NCI-H2227 (cell line): ENCODE results near the gene KIF15.

ENCODE experiments used
- DNase-seq: peaks from one replicate; lab custom pipeline; 2025; ENCODE audit not compliant: unreplicated experiment; lab: John Stamatoyannopoulos, UW

The KIF15 gene

DNA sequence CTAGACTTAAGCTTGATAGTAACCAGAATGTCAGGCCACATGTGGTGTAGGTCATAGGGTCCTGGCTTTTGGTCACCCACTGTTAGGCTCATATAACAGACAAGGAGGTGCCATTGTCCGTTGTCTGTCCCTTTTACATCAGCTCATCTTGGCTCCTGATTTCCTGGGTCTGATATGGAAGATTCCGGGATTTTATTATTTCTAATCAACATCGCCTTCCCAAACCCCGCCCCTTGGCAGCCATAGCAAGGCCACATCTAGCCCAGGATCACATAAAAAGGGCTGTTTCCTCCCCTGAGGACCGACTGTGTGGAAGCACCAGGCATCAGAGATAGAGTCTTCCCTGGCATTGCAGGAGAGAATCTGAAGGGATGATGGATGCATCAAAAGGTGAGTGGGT is 112.7 kb downstream of the KIF15 start, which contains the start of gene TGM4:
TGM4 (plus strand) TSS at position 301 of the 400 bp plus-strand sequence; CDS start at position 372, 71 bp downstream.
- no peak for DNase-seq

DNA sequence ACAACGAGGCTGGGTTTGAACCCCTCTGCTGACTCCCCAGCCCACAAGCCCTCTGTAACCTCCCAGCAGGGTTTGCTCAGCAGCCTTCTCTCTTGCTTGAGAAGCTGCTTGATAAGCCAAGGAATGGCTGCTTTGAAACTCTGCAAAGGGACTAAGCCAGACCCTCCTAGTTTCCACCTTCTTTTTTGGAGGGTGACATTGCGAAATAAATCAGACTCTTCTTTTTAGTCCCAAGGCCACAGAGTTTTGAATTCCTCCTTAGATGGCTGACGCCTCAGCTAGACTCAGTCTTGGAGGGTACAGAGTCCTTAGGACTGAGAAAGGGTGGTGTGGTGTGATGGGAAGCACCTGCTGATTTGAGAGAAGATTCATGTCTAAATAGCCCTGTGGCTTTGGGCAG is 114.0 kb downstream of the KIF15 start:
- DNase-seq: no peak

DNA sequence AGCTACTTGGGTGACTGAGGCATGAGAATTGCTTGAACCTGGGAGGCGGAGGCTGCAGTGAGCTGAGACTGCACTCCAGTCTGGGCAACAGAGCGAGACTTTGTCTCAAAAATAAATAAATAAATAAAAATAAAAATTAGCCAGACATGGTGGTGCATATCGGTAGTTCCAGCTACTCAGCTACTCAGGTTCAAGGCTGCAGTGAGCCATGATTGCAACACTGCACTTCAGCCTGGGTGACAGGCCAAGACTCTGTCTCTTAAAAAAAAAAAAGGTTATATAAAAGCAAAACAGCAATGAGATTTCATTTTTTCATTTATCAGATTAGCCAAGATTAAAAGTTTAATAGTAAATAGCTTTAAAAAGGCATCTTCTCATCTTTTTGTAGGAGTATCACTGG is 115.7 kb downstream of the KIF15 start:
- no peak for DNase-seq

DNA sequence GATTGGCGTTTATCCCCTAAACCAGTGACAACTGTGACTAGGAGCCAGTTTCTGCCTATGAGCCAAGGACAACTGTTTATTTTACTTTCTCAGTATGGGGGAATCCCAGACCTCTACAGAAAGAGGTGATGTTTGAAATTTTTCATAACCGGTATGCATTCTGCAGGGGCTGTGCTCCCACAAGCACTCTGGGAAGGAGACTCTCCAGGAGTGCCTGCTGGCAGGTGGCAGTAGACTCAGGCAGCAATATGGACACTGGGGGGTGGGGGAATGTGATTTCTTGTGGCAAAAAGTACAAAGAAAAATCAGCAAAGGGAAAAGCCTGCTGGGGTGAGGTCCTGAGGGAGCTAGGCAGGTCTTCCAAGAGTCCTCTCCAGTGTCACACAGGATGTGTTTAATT is 118.7 kb downstream of the KIF15 start:
- no peak for DNase-seq

DNA sequence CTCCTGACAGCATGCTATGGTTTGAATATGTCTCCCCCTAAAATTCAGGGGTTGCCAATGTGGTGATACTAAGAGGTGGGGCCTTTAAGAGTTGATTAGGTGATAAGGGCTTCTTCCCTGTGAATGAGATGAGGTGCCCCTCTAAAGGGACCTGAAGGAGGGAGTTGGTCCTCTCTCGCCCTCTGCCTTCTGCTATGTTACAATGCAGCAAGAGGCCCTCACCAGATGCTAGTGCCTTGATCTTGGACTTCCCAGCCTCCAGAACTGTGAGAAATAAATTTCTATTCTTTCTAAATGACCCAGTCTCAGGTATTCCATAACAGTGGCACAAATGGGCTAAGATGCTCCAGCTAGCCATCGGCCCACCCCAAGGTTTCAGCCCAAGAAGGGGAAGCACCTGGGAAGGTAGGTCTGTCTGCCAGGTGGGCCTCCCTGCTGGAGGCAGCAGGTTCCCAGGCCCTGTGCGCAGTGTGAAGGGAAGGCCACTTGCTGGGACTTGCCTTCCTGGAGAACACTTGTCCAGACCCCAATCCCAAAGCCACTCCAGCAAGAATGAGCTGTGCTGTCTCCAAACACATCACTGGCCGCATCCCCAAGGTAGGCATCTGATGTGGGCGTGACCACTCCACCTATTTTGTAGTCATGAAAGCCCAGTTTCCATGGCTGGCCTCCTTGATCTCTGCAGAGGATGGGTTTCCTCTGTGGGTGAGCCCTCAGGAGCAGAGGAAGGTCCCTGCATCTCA is 121.8 kb downstream of the KIF15 start:
- no peak for DNase-seq

DNA sequence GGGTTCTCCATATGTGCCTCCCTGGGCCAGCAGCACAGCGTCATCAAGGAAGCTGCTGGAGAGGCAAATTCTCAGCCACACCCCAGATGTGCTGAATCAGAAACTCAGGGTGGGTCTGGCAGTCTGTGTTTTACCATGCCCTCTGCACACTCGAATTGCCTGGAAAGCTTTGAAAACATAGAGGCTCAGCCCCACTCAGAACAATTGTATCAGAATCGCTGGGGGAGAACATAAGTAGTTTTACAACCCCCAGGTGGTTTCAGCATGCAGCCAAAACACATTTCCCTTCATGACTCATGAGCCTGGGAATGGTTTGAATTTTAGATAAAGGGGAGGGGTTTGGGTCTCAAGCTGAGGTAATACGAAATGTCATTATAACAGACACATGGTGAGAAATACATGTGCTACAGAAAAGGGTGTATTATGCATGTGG is 122.4 kb downstream of the KIF15 start:
- no peak for DNase-seq

DNA sequence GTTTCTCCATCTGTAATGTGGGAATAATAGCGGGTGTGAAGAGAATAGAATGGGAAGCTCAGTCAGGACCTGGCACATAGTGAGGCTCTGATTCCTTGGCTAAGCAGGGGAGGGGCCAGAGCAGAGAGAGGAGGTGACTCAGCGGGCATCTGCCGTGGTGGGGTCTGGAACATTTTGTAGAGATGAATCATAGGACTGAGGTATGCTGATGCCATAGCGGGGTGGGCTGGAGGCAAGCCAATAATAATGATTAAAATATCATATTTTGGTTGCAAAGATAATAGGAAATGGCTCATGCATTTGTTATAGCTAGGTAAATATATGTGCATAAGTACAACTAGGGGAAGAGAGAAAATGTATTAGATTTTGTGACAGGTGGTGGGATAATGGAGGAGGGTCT is 124.0 kb downstream of the KIF15 start:
- DNase-seq: no peak

DNA sequence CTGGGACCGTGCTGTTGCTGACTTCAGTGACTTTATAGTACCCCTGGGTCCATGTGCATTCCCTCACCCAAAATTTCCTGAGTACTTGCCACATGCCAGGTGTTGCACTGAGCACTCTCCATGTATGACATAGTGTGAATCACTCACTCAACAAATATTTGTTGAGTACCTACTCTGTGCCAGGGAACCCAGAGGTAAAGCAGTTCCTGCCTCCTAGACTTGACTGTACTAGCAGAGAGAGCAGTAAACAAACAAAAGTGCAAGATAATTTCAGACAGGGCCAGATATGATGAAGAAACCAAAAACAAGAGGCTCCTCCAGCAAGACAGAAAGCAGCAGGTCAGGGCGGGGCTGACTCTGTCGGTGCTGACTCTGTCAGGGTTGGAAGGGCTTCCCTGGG is 125.0 kb downstream of the KIF15 start:
- DNase-seq: no peak

DNA sequence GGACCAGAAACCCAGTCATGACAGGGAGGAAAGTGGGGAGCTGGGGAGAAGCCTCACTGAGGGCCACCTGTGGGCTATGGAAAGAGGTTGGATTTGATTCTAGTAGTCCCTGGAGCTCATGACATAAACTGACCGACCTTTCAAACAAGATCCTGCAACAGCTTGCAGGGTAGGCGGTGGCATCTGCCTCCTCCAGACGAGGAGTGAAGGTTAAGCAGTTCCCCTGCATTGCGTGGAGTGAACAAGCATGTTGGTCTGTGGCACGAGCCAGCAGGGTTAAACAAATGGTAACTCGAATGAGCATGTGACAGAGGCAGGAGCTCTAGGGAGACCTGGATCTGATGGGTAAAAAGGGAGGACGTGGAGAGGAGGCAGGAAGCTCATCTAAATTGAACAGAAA is 125.5 kb downstream of the KIF15 start:
- no peak for DNase-seq

DNA sequence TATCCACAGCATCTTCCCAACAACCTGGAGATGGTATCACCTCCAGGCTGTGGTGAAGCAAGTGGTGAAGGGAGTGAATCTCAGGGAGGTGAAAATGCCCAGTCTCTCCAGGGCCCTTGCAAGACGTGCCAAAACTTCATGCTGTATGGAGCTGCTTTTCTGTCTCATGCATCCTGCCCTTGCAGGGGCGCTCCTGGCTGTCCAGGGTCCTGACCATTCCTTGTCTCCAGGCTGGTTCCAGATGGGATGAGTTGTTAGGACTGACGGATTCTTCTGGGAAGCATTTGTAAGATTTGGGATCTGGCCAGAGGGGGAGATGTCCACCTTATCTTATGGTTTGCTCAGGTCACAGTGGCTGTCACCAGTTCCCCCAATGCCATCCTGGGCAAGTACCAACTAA is 128.7 kb downstream of the KIF15 start:
- no peak for DNase-seq

DNA sequence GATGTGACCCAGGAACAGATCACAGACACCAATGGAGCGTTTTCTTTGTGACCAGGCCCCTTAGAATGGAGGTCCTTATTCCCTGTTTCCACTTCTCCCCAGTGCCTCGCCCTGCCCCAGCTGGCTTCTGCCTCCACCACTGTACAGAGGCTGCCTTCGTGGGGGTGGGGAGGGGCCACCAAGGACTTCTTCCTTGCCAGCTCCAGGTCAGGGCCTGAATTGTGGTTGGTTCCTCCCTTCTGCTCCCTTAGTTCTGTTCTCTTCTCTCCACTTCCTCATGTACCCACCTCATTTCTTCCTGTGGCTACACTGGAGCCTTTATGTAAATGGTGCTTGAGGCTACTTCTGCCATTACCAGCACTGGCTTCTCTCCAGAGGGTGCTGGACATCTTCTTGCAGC is 129.3 kb downstream of the KIF15 start:
- no peak for DNase-seq

DNA sequence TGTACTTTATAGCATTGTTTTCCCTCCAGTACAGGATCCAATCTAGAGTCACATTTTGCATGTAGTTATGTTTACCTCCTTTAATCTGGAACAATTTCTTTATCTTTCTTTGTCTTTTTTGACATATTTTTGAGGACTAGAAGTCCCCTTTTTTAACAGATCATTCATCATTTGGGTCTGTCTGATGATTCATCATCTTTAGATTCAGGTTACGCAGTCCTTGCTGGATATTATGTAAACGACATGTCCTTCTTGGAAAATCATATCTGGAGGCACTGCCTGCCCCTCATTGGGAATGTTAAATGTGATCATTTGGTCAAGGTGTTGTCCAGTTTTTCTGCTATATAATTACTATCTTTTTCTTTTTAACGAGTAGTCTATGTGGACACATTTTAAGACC is 131.1 kb downstream of the KIF15 start:
- no peak for DNase-seq

DNA sequence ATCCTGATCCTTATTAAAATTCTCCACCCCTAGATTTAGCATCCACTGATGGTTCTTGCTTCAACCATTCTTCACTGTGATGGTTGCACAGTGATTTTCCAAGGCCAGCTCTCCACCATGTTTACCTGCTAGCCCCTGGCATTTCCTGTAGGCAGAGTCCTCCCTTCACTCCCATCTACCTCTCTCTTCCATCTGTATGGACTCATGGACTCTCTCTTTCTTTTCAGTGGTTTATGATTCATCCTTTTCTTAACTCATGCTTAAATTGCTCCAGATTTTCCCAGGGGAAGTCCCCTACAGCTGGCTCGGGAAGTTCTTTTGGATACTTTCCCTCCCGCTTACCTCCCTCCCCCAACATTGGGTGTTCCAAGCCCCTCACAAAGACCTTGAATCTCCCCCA is 131.5 kb downstream of the KIF15 start:
- DNase-seq: no peak

DNA sequence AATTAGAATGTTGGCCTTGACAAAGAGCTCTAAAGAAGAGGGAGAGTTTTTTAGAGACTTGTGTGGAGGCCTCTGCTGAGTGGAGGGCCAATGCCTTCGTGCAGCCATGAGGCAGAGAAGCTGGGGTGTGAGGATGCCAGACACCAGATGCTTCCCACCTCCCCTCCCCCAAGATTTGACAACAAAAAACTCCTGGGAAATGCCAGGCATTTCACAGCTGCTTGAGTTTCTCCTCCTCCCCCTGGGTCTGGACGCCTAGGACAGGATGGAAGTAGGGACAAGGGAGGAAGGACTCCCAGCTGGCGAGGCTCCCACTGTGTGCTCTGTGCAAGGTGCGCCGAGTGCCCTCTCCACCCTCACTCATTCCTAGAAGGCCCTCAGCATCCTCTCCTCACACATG is 132.9 kb downstream of the KIF15 start:
- no peak for DNase-seq

DNA sequence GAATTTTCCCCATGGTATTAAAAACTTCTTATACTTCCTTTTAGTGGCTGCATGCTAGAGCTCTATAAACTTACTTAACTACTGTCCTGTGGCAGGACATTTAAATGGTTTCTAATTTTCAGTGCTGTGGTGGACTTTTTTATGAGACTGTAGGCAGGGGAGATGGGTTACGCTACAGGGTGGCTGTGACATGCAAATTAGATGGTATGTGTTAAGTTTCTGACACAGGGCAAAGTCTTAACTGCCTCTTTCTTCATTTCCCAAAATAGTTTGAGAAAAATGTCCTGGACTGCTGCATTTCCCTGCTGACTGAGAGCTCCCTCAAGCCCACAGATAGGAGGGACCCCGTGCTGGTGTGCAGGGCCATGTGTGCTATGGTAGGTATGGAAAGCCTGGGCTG is 134.8 kb downstream of the KIF15 start:
- DNase-seq: no peak

DNA sequence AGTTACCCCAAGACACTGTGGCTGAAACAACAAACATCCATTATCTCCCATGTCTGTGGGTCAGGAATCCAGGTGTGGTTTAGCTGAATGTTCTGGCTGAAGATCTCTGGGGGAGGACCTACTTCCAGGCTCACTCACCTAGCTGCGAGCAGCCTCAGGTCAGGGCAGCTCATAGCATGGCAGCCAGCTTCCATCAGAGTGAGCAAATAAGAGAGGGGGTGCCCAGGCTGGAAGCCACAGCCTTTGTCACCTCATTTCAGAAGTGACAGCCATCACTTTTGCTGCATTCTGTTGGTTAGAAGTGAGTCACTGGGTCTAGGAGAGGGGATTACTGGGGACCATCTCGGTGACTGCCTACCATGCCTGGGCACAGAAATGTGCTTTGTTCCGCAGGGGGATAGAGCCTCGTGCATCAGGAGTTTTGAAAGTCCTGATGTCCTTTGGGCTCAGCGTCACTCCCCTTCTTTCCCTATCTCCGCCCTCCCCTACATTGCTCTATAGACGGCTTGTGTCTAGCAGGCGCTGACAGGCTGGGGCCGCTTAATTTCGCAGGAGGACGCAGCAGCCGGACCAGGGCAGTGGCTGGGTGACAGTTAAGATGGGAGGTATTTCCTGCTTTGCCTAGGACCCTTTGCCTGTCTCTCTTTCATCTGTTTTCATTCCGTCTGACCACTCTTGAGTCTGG is 138.2 kb downstream of the KIF15 start:
- DNase-seq: no peak

DNA sequence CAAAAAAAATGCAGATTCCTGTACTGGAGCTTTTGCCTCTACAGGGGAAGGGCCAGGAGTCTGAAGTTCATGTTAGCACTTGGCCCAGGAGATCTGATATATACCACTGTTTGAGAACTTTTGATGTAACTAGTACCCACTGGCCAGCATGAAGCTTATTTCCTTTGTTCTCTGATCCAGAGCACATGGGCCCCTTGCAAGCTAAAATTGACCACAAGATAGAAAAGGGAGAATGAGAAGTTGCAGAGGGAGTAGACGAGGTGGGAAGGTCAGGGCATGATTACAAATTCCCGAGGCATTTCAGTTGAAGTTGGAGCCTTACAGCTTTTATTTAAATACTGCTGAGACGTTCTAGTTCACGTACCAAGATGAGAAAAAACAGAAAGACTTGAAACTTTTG is 141.0 kb downstream of the KIF15 start:
- DNase-seq: no peak
